Endothelial cell of umbilical vein (primary cell): Measurements from ENCODE around the gene TASOR. TPM values are rescaled to one million over a fixed set of nuclear protein-coding genes. Genes with fewer than 3 reads are reported as not detected.

ENCODE experiments used
- BruUV-seq: library from RNA; stranded (reverse); fragments of 400-500 nt; replicated peaks from 2 replicates; lab custom pipeline; 2021; lab: Mats Ljungman, UMichigan
- CTCF ChIA-PET: fragments of 300-600, 350-600 bp; sonication (Branson Sonifier 250); formaldehyde crosslinking; loops from one replicate; lab custom pipeline; 2021; ENCODE audit warnings: antibody characterized with exemption, inconsistent platforms; lab: Charles Lee
- POLR2A ChIA-PET: fragments of 300-600, 350-600 bp; sonication (Branson Sonifier 250); formaldehyde crosslinking; loops from one replicate; lab custom pipeline; 2021; ENCODE audit warnings: antibody characterized with exemption, inconsistent platforms; lab: Charles Lee
- DNase-seq: peaks from one replicate; pipeline ENCODE4 v3.0.0-alpha.2; 2011; ENCODE audit warnings: low read depth, low spot score
- FAIRE-seq: peaks from 2 replicates; lab custom pipeline; 2011; peaks lifted over from hg19 to GRCh38; lab: Jason Lieb, UNC
- H2AFZ ChIP-seq: 2 replicates; pipeline ENCODE4 v1.6.0; 2012; ENCODE audit warnings: low read depth, low read length, control low read depth, inconsistent platforms
- H3K27ac ChIP-seq: 2 replicates; pipeline ENCODE4 v1.5.1; 2011; ENCODE audit warnings: low read depth, mild to moderate bottlenecking, control low read depth, low read length, moderate library complexity; ENCODE audit not compliant: insufficient read depth
- H3K27me3 ChIP-seq, 2 experiments: 2 replicates each; pipeline versions ENCODE4 v1.6.0 to v1.6.1; 2011; ENCODE audit warnings: low read length in 2 of 2, mixed read lengths in 1 of 2; ENCODE audit not compliant: control insufficient read depth in 2 of 2, insufficient read depth in 2 of 2
- H3K36me3 ChIP-seq, 2 experiments: 2 replicates in 1 of 2; 3 replicates in 1 of 2; pipeline ENCODE4 v1.5.1; 2011; ENCODE audit warnings: low read length in 2 of 2, mild to moderate bottlenecking in 1 of 2, moderate library complexity in 1 of 2; ENCODE audit not compliant: control insufficient read depth in 2 of 2, insufficient read depth in 2 of 2; ENCODE audit errors: extremely low read depth in 1 of 2
- H3K4me1 ChIP-seq: 3 replicates; pipeline ENCODE4 v1.5.1; 2011; ENCODE audit warnings: mild to moderate bottlenecking, low read length; ENCODE audit not compliant: control insufficient read depth, insufficient read depth; ENCODE audit errors: extremely low read depth
- H3K4me2 ChIP-seq: 2 replicates; pipeline ENCODE4 v1.6.1; 2011; ENCODE audit warnings: low read length, control low read depth, mixed read lengths; ENCODE audit not compliant: insufficient read depth
- H3K4me3 ChIP-seq, 3 experiments: fragments of 200-600 bp in 1 of 3; sonication (generic), shearing (Covaris generic) in 1 of 3; replicated peaks in 1 of 3; 2 replicates each; pipeline ENCODE4 v1.5.1; 2011 to 2016; ENCODE audit warnings: control low read depth in 3 of 3, low read length in 3 of 3, mild to moderate bottlenecking in 2 of 3, inconsistent platforms in 1 of 3, low read depth in 1 of 3, moderate library complexity in 1 of 3; ENCODE audit not compliant: insufficient read depth in 1 of 3
- H3K79me2 ChIP-seq: 2 replicates; pipeline ENCODE4 v1.6.0; 2012; ENCODE audit warnings: low read length, inconsistent platforms; ENCODE audit not compliant: control insufficient read depth, insufficient read depth
- H3K9ac ChIP-seq: replicated peaks from 2 replicates; pipeline ENCODE3; 2011; ENCODE audit warnings: low read length, control low read depth; ENCODE audit not compliant: insufficient read depth; ENCODE audit errors: extremely low read depth
- H3K9me1 ChIP-seq: replicated peaks from 3 replicates; pipeline ENCODE4 v1.6.0; 2011; ENCODE audit warnings: mild to moderate bottlenecking, low read length; ENCODE audit not compliant: control insufficient read depth, insufficient read depth; ENCODE audit errors: extremely low read depth
- H3K9me3 ChIP-seq: replicated peaks from 2 replicates; pipeline ENCODE4 v1.5.1; 2012; ENCODE audit warnings: low read length, inconsistent platforms; ENCODE audit not compliant: control insufficient read depth, insufficient read depth
- H4K20me1 ChIP-seq: replicated peaks from 2 replicates; pipeline ENCODE3; 2011; ENCODE audit warnings: mild to moderate bottlenecking, low read length; ENCODE audit not compliant: control insufficient read depth, insufficient read depth; ENCODE audit errors: extremely low read depth
- EZH2 ChIP-seq: IDR thresholded peaks from 2 replicates; pipeline ENCODE4 v1.6.1; 2012; ENCODE audit warnings: borderline replicate concordance, low read depth, mild to moderate bottlenecking, moderate library complexity, low read length, inconsistent platforms; ENCODE audit not compliant: severe bottlenecking
- FOS ChIP-seq: IDR thresholded peaks from 2 replicates; pipeline ENCODE4 v1.6.1; 2011; ENCODE audit warnings: mild to moderate bottlenecking, low read length, moderate library complexity, borderline replicate concordance; ENCODE audit not compliant: insufficient read depth
- GATA2 ChIP-seq: IDR thresholded peaks from 2 replicates; pipeline ENCODE4 v1.7.0; 2011; ENCODE audit warnings: low read depth, mild to moderate bottlenecking, moderate library complexity, mixed read lengths, low read length; ENCODE audit not compliant: insufficient read length, insufficient read depth
- JUN ChIP-seq: IDR thresholded peaks from 2 replicates; pipeline ENCODE4 v1.6.1; 2011; ENCODE audit warnings: borderline replicate concordance, low read depth; ENCODE audit not compliant: insufficient read length, insufficient read depth
- MYC ChIP-seq: IDR thresholded peaks from one replicate; pipeline ENCODE4 v1.6.1; 2011; ENCODE audit warnings: mild to moderate bottlenecking, low read depth, low read length
- POLR2A ChIP-seq: IDR thresholded peaks from 2 replicates; pipeline ENCODE4 v1.6.1; 2012; ENCODE audit warnings: low read depth, mild to moderate bottlenecking, control low read depth, low read length
- POLR2AphosphoS5 ChIP-seq: IDR thresholded peaks from 2 replicates; pipeline ENCODE4 v1.6.1; 2012; ENCODE audit warnings: low read depth, mild to moderate bottlenecking, control low read depth, low read length, moderate library complexity; ENCODE audit not compliant: insufficient read depth
- dilution Hi-C: fragments of 300-500 bp; cut with MboI; formaldehyde crosslinking; loops from one replicate; pipeline ENCODE4 v1.15.0; 2019; ENCODE audit warnings: low sequenced_read_pairs; ENCODE audit not compliant: extremely low pct_ligation_motif_present
- intact Hi-C: fragments of 100-400 bp; cut with micrococcal nuclease; formaldehyde crosslinking; loops from one replicate; pipeline ENCODE4 v1.10.0; 2022
- polyA plus RNA-seq, 4 experiments: library from polyadenylated mRNA; depleted of rRNA in 3 of 4; stranded (reverse) in 3 of 4; unstranded in 1 of 4; fragments of >200 nt; gene quantifications; 2 replicates each; pipeline versions ENCODE4 v1.2.1 to v1.2.3, GENCODE V29; 2011 to 2012; ENCODE audit warnings: missing spikeins in 1 of 4
- total RNA-seq: library from RNA; stranded (reverse); gene quantifications from 2 replicates; pipeline ENCODE4 v1.2.3, GENCODE V29; 2021
- TF ChIP-seq, protein P1 (sequence below), 2 donors: IDR thresholded peaks; 1 replicate in 1 of 2; 2 replicates in 1 of 2; pipeline ENCODE4 v1.5.1; 2011; ENCODE audit warnings: low read length in 2 of 2, mild to moderate bottlenecking in 2 of 2, moderate library complexity in 2 of 2, control low read depth in 1 of 2, inconsistent platforms in 1 of 2, low read depth in 1 of 2; ENCODE audit not compliant: insufficient read depth in 1 of 2; ENCODE audit errors: extremely low read depth in 1 of 2
- TF ChIP-seq, protein P2 (sequence below): IDR thresholded peaks from 2 replicates; pipeline ENCODE4 v1.6.1; 2011; ENCODE audit not compliant: insufficient read depth, insufficient read length

The TASOR gene
- total and polyA plus RNA-seq, 2 donors (not counting 3 experiments of a cell fraction or from before 2014, with no cell fraction given) = 11.2 to 44.5 TPM

DNA sequence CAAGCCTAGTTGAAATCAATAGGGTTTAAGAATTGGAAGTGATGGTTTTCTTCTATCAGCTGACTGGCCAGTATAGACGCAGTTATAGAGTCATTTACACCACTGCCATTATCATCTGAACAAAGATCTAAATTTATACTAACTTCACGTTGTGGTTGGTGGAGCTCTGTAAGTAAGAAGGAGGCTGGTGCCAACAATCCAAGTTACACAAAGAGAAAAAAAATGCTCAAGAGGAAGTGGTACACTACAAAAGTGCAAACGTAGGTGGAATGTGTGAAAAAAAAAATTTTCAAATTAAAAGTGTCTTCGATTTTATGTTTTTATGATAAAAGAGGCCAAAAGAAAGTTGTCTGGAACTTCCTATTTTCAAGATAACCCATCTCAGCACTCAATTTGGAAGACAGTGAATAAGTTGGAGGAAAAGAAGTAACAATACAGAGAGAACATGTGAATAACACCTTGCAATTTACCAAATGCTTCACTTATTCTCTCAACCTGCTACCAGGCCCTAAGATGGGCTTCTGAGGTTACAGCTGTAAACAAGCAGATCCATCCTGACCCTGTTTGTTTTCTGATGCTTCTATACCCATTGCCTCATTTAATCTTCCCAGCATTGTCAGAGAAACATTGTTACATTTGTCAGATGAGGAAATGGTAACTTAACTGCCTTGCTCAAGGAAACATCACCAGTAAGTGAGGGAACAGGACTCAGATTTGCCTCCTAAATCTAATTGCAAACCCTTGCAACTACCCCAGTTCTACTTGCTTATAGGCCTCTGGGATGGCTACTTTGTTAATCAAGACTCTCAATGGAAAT is 12.0 kb upstream of the TASOR start:
- Histone ChIP-seq H3K27me3 (no peaks in the 10 kb centered on the region), H4K20me1 (no peaks in the 10 kb centered on the region), H2AFZ (no peak overlapping the region), H3K9me1 (no peaks in the 10 kb centered on the region), H3K4me1 (no peaks in the 10 kb centered on the region), H3K4me2 (no peak overlapping the region), H3K27ac (no peak overlapping the region), H3K79me2 (no peaks in the 10 kb centered on the region), H3K36me3 (no peaks in the 10 kb centered on the region), H3K4me3 (no peak overlapping the region), H3K9me3 (no peaks in the 10 kb centered on the region), H3K9ac (no peak overlapping the region)
- CTCF ChIA-PET = interaction anchor here (1.0 to 1.6 kb wide), 3 partner anchors 104 to 294 kb away, joined by 3 to 5 read pairs (median 5); partner anchors contain the start of gene ARHGEF3
- POLR2A ChIA-PET = interaction anchor here (0.7 kb wide), 1 partner anchor 267 kb away, joined by 3 read pairs; no protein-coding TSS in a partner anchor
- intact Hi-C loops (no loop called here), dilution Hi-C loops (no loop called here)
- TF ChIP-seq POLR2A = no peak
- no peak for TF ChIP-seq GATA2
- TF ChIP-seq EZH2 = no peak
- no peak for TF ChIP-seq FOS
- TF ChIP-seq JUN = no peak
- no peak for TF ChIP-seq POLR2AphosphoS5
- TF ChIP-seq, protein P1, sequence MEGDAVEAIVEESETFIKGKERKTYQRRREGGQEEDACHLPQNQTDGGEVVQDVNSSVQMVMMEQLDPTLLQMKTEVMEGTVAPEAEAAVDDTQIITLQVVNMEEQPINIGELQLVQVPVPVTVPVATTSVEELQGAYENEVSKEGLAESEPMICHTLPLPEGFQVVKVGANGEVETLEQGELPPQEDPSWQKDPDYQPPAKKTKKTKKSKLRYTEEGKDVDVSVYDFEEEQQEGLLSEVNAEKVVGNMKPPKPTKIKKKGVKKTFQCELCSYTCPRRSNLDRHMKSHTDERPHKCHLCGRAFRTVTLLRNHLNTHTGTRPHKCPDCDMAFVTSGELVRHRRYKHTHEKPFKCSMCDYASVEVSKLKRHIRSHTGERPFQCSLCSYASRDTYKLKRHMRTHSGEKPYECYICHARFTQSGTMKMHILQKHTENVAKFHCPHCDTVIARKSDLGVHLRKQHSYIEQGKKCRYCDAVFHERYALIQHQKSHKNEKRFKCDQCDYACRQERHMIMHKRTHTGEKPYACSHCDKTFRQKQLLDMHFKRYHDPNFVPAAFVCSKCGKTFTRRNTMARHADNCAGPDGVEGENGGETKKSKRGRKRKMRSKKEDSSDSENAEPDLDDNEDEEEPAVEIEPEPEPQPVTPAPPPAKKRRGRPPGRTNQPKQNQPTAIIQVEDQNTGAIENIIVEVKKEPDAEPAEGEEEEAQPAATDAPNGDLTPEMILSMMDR (IDR thresholded peaks at IDR 0.05; ENCODE audit: extremely low read depth in 1 of 2, insufficient read depth in 1 of 2, low read depth in 1 of 2, low read length in 2 of 2) = no peak
- TF ChIP-seq, protein P2, sequence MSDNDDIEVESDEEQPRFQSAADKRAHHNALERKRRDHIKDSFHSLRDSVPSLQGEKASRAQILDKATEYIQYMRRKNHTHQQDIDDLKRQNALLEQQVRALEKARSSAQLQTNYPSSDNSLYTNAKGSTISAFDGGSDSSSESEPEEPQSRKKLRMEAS = no peak
- TF ChIP-seq MYC = no peak
- FAIRE-seq (peak; percentile 31), DNase-seq (no peak)
- no TSS peak for BruUV-seq
